Measurements from ENCODE around the gene CCDC106. TPM values are rescaled to one million over a fixed set of nuclear protein-coding genes. Genes with fewer than 3 reads are reported as not detected.

CCDC106 gene
- total RNA-seq, 1 experiment from 2014 or later: 47.8 TPM

DNA sequence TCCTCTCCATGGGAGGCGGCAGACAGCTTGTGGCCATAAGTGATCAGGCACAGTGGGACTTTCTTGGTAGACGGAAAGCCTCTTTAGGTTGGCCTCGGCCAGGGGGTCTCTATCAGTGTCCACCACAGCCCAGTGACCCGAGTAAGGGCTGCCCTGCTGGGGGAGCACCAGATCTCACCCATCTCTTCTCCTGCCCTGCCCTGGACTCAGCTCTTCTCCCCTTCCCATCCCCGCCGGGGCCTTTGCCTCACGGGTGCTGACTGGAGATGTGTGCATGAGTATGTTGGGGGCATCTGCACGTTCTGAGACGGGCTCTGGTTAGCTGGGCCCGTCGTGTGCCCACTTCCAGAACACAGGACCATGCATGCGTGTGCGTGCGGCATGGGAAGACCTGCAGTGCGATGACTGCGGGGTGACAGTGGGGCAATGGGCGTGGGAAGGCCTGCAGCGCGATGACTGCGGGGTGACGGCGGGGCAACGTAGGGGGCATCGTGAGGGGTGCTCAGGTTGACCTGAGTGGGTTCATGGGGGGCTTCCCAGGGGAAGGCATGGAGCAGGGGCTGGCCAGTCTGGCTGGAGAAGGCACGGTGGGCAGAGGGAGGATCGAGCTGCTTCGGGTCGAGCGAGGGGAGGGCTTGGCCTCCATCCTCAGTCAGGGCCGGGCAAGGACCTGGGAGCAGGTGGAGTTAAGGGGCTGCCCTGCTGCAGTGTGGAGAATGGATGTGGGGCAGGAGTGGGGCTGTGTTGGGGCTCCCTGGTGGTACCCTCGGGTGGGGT is 42.9 kb downstream of the CCDC106 start:
- DNase-seq (ENCODE audit: low read depth, low spot score) (no peak), ATAC-seq (no peak)
- H3K36me3 ChIP-seq (ENCODE audit: control insufficient read depth, insufficient read depth, low read length): peaks cover 2% of the 10 kb centered on the region
- peaks cover 3% of the 10 kb centered on the region; the same call in 1 of the 2 replicates for H3K4me1 ChIP-seq (ENCODE audit: control insufficient read depth, insufficient read depth, low read length)
- in situ Hi-C loops (cut with HindIII; ENCODE audit: low pct_unique_long_range_greater_than_20kb, low sequenced_read_pairs) (no loop called here), intact Hi-C loops (cut with micrococcal nuclease; ENCODE audit: unreplicated experiment) (no loop called here)
- ChIA-PET CTCF (interaction anchor here (0.7 kb wide), 1 partner anchor 86 kb away, joined by 14 read pairs; no protein-coding TSS in a partner anchor), POLR2A (interaction anchor here (0.6 kb wide), 1 partner anchor 390 kb away, joined by 3 read pairs; no protein-coding TSS in a partner anchor)
- no peaks in the 10 kb centered on the region for H3K27me3 ChIP-seq (ENCODE audit: control insufficient read depth, insufficient read depth, low read length)
- no peak for TF ChIP-seq SIN3A (IDR thresholded peaks at IDR 0.05; ENCODE audit: borderline replicate concordance, insufficient read depth, low read depth, low read length)
- no peak overlapping the region for H3K27ac ChIP-seq (ENCODE audit: low read length)
- no peaks in the 10 kb centered on the region for H3K9me3 ChIP-seq (ENCODE audit: control insufficient read depth, insufficient read depth, low read depth, low read length)
- BruUV-seq (replicated peaks): no TSS peak
- H3K4me3 ChIP-seq (ENCODE audit: low read depth in 2 of 2, low read length in 2 of 2): no peak overlapping the region

DNA sequence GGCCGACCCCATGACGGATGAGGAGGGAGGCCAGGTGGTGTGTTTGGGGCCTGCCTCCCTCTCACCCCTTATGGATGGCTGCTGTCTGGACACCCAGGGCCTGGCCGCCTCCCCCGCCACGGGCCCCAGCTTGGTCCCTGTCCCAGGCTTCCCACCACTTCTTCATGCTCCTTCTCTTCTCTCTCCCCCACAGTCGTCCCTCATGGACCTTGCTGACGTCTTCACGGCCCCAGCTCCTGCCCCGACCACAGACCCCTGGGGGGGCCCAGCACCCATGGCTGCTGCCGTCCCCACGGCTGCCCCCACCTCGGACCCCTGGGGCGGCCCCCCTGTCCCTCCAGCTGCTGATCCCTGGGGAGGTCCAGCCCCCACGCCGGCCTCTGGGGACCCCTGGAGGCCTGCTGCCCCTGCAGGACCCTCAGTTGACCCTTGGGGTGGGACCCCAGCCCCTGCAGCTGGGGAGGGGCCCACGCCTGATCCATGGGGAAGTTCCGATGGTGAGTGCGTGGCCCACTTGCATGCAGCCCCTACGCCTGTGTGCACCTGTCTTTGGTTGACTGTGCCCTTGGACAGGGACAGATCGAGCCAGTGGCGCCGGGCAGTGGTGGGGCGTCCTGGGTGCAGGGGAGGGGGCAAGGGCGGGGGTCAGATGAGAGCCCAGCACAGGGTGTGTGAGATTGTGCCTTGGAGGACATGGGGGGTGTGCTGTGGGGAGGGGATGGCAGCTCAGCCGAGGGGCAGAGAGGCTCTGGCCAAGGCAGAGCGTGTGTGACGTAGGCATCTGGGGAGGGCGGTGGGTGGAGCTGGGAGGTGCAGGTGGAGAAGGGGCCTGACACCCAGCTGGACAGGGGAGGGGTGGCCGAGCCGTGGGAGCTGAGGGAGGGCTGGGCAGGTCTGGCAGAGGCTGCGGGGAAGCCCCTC is 43.8 kb downstream of the CCDC106 start:
- H3K4me3 ChIP-seq (ENCODE audit: low read depth in 2 of 2, low read length in 2 of 2): no peak overlapping the region
- H3K9me3 ChIP-seq (ENCODE audit: control insufficient read depth, insufficient read depth, low read depth, low read length): no peaks in the 10 kb centered on the region
- intact Hi-C loops (cut with micrococcal nuclease; ENCODE audit: unreplicated experiment): no loop called here
- in situ Hi-C loops (cut with HindIII; ENCODE audit: low pct_unique_long_range_greater_than_20kb, low sequenced_read_pairs): no loop called here
- H3K4me1 ChIP-seq (ENCODE audit: control insufficient read depth, insufficient read depth, low read length): peaks cover 3% of the 10 kb centered on the region; the same call in 1 of the 2 replicates
- ChIA-PET CTCF (interaction anchor here (0.7 kb wide), 1 partner anchor 85 kb away, joined by 14 read pairs; no protein-coding TSS in a partner anchor), POLR2A (interaction anchor here (0.7 kb wide), 1 partner anchor 339 kb away, joined by 5 read pairs; no protein-coding TSS in a partner anchor)
- DNase-seq (ENCODE audit: low read depth, low spot score): no peak
- no peak for ATAC-seq
- no peaks in the 10 kb centered on the region for H3K27me3 ChIP-seq (ENCODE audit: control insufficient read depth, insufficient read depth, low read length)
- TF ChIP-seq TCF7L2 (IDR thresholded peaks at IDR 0.05; ENCODE audit: low read depth, low read length) (no peak), SIN3A (IDR thresholded peaks at IDR 0.05; ENCODE audit: borderline replicate concordance, insufficient read depth, low read depth, low read length) (no peak), POLR2AphosphoS5 (IDR thresholded peaks at IDR 0.05; ENCODE audit: low read depth, low read length) (no peak)
- TF ChIP-seq, protein P1, sequence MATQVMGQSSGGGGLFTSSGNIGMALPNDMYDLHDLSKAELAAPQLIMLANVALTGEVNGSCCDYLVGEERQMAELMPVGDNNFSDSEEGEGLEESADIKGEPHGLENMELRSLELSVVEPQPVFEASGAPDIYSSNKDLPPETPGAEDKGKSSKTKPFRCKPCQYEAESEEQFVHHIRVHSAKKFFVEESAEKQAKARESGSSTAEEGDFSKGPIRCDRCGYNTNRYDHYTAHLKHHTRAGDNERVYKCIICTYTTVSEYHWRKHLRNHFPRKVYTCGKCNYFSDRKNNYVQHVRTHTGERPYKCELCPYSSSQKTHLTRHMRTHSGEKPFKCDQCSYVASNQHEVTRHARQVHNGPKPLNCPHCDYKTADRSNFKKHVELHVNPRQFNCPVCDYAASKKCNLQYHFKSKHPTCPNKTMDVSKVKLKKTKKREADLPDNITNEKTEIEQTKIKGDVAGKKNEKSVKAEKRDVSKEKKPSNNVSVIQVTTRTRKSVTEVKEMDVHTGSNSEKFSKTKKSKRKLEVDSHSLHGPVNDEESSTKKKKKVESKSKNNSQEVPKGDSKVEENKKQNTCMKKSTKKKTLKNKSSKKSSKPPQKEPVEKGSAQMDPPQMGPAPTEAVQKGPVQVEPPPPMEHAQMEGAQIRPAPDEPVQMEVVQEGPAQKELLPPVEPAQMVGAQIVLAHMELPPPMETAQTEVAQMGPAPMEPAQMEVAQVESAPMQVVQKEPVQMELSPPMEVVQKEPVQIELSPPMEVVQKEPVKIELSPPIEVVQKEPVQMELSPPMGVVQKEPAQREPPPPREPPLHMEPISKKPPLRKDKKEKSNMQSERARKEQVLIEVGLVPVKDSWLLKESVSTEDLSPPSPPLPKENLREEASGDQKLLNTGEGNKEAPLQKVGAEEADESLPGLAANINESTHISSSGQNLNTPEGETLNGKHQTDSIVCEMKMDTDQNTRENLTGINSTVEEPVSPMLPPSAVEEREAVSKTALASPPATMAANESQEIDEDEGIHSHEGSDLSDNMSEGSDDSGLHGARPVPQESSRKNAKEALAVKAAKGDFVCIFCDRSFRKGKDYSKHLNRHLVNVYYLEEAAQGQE (IDR thresholded peaks at IDR 0.05; ENCODE audit: insufficient read depth in 1 of 2, low read depth in 2 of 2, low read length in 1 of 2): no peak
- TF ChIP-seq, protein P2, sequence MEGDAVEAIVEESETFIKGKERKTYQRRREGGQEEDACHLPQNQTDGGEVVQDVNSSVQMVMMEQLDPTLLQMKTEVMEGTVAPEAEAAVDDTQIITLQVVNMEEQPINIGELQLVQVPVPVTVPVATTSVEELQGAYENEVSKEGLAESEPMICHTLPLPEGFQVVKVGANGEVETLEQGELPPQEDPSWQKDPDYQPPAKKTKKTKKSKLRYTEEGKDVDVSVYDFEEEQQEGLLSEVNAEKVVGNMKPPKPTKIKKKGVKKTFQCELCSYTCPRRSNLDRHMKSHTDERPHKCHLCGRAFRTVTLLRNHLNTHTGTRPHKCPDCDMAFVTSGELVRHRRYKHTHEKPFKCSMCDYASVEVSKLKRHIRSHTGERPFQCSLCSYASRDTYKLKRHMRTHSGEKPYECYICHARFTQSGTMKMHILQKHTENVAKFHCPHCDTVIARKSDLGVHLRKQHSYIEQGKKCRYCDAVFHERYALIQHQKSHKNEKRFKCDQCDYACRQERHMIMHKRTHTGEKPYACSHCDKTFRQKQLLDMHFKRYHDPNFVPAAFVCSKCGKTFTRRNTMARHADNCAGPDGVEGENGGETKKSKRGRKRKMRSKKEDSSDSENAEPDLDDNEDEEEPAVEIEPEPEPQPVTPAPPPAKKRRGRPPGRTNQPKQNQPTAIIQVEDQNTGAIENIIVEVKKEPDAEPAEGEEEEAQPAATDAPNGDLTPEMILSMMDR (IDR thresholded peaks at IDR 0.05): no peak
- H3K27ac ChIP-seq (ENCODE audit: low read length): no peak overlapping the region
- no TSS peak for BruUV-seq (replicated peaks)
- peaks cover 5% of the 10 kb centered on the region for H3K36me3 ChIP-seq (ENCODE audit: control insufficient read depth, insufficient read depth, low read length)
